Measurements from ENCODE around the gene GPR55.
A peak's percentile ranks its signal among the peaks of the same experiment; 100 is the strongest.

The GPR55 gene

GRCh38 chr2:230868161-230868946, 56.7 kb downstream of the GPR55 start:
- TF ChIP-seq CTCF (conservative IDR thresholded peaks at IDR 0.05; ENCODE audit: low read length) = no peak
- no peak overlapping the region for H3K4me3 ChIP-seq (ENCODE audit: low read length)
- no peak for DNase-seq (ENCODE audit: low read depth)

- DNase-seq (ENCODE audit: low read depth) = peak; percentile 35
- no peak; the same call in 1 of the 2 replicates for TF ChIP-seq CTCF (conservative IDR thresholded peaks at IDR 0.05; ENCODE audit: low read length)
- H3K4me3 ChIP-seq (ENCODE audit: low read length) = no peak overlapping the region
Measured at GRCh38 chr2:230866756-230867523, 58.1 kb downstream of the GPR55 start.

GRCh38 chr2:230865766-230866755, 59.0 kb downstream of the GPR55 start:
- H3K4me3 ChIP-seq (ENCODE audit: low read length) = peak overlapping the region; percentile 73
- peak; percentile 16 for DNase-seq (ENCODE audit: low read depth)
- peak; percentile 25; the same call in 1 of the 2 replicates for TF ChIP-seq CTCF (conservative IDR thresholded peaks at IDR 0.05; ENCODE audit: low read length)

GRCh38 chr2:230865307-230865765, 59.7 kb downstream of the GPR55 start:
- DNase-seq (ENCODE audit: low read depth) = no peak
- no peak for TF ChIP-seq CTCF (conservative IDR thresholded peaks at IDR 0.05; ENCODE audit: low read length)
- peak overlapping the region; percentile 73 for H3K4me3 ChIP-seq (ENCODE audit: low read length)

DNA sequence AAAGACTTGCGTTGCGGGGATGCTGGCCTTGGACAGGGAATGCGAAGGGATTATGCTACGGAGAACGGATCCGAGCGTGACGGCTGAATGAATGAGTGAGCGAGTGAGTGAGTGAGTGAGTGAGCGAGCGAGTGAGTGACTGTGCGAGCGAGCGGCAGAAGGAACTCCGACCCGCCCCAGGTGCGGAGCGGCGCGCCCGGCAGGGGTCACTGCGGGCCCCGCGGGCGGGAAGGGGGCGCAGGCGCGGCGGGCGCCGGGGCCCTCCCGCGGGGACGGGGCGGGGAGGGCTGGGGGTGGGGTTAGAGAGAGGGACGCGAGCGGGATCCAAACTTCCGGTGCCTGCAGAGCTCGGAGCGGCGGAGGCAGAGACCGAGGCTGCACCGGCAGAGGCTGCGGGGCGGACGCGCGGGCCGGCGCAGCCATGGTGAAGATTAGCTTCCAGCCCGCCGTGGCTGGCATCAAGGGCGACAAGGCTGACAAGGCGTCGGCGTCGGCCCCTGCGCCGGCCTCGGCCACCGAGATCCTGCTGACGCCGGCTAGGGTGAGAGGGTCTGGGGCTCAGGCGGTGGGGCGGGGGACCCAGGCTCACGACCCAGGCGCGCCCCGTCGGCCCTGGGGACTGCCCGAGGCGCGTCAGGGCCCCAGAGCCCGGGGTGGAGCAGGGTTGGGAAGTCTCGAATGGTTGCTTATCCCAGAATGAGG, 60.3 kb downstream of the GPR55 start, which contains the start of gene ITM2C:
Gene ITM2C (plus strand): TSS at position 338 of the 702 bp plus-strand sequence. CDS start 84 bp downstream, at position 422.
- H3K4me3 ChIP-seq (ENCODE audit: low read length) = peak within 1 kb of the TSS; percentile 73
- peak; percentile 23 for TF ChIP-seq CTCF (conservative IDR thresholded peaks at IDR 0.05; ENCODE audit: low read length)
- DNase-seq (ENCODE audit: low read depth) = peak; percentile 54

- no peak for TF ChIP-seq CTCF (conservative IDR thresholded peaks at IDR 0.05; ENCODE audit: low read length)
- no peak for DNase-seq (ENCODE audit: low read depth)
- peak overlapping the region; percentile 73 for H3K4me3 ChIP-seq (ENCODE audit: low read length)
Measured at GRCh38 chr2:230864122-230864604, 60.9 kb downstream of the GPR55 start.
